ENCODE data around the gene GALNT14.

DNA sequence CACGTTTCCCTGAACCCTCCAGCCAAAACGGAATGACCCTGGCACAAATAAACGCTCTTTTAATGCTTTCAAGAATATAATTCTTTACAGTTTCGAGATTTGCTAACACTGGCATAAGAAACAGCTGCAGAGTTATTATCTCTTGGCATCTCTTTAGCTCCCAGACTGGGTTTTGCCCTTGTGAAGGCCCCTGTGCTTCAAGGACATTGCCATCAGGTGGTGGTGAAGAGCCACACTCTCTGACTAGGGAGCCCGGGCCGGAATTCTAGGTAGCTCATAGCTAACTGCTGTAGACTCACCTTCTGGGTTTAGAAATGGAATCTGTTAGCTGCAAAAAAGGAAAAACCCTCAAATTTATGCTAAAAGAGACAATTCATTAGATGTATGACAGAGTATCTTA, 13.3 kb upstream of the GALNT14 start:
- TF ChIP-seq, protein P1, sequence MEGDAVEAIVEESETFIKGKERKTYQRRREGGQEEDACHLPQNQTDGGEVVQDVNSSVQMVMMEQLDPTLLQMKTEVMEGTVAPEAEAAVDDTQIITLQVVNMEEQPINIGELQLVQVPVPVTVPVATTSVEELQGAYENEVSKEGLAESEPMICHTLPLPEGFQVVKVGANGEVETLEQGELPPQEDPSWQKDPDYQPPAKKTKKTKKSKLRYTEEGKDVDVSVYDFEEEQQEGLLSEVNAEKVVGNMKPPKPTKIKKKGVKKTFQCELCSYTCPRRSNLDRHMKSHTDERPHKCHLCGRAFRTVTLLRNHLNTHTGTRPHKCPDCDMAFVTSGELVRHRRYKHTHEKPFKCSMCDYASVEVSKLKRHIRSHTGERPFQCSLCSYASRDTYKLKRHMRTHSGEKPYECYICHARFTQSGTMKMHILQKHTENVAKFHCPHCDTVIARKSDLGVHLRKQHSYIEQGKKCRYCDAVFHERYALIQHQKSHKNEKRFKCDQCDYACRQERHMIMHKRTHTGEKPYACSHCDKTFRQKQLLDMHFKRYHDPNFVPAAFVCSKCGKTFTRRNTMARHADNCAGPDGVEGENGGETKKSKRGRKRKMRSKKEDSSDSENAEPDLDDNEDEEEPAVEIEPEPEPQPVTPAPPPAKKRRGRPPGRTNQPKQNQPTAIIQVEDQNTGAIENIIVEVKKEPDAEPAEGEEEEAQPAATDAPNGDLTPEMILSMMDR (IDR thresholded peaks at IDR 0.05; ENCODE audit: borderline replicate concordance, extremely low read depth, low read length, poor library complexity, severe bottlenecking), result no peak
- TF ChIP-seq EZH2 (IDR thresholded peaks at IDR 0.05; ENCODE audit: borderline replicate concordance, low read depth, low read length, severe bottlenecking), result no peak
